Coronary artery (tissue), 2 donors: ENCODE data around the gene PLA2G4D.

Experiments used
- DNase-seq: peaks from one replicate; pipeline ENCODE4 v3.0.0-alpha.2; 2017; ENCODE audit warnings: low spot score
- H3K27ac ChIP-seq, 2 donors: fragments of 200-600 bp; sonication (generic); one replicate each; pipeline ENCODE4 v1.5.1; 2016 to 2019
- H3K4me3 ChIP-seq: fragments of 200-600 bp; sonication (generic); 2 replicates; pipeline ENCODE4 v1.5.1; 2016; ENCODE audit warnings: mild to moderate bottlenecking, moderate library complexity
- TF ChIP-seq, protein P1 (sequence below): fragments of 200-600 bp; sonication (generic); IDR thresholded peaks from one replicate; pipeline ENCODE4 v1.5.1; 2019; ENCODE audit warnings: antibody characterized with exemption

PLA2G4D gene

DNA sequence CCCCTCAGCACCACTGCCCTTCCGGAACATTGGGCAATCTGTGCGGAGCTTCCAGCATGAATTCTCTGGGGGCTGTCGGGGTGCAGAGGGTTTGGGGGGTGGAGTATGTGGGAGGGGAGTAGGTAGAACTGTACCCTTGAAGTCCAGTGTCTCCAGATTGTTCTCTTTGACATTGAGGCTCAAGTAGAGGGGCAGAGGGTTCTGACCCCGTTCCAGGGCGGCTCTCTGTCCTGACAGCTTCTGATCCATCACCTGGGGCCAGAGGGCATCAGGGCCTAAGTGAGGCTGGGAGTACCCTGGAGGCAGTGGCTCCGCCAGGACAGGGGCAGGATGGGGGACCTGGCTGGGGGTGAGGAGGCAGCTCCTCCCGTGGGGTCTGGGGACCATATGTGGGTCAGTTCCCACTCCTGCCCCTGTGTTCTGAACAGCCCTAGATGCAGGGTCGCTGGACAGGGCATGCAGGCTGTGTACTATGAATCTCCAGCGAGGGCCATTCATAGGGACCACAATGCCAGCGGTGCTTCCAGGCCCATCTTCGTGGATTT lies 22.1 kb downstream of the PLA2G4D start:
- H3K4me3 ChIP-seq, result no peak overlapping the region
- no peak overlapping the region for H3K27ac ChIP-seq
- DNase-seq, result peak; percentile 63
- TF ChIP-seq, protein P1, sequence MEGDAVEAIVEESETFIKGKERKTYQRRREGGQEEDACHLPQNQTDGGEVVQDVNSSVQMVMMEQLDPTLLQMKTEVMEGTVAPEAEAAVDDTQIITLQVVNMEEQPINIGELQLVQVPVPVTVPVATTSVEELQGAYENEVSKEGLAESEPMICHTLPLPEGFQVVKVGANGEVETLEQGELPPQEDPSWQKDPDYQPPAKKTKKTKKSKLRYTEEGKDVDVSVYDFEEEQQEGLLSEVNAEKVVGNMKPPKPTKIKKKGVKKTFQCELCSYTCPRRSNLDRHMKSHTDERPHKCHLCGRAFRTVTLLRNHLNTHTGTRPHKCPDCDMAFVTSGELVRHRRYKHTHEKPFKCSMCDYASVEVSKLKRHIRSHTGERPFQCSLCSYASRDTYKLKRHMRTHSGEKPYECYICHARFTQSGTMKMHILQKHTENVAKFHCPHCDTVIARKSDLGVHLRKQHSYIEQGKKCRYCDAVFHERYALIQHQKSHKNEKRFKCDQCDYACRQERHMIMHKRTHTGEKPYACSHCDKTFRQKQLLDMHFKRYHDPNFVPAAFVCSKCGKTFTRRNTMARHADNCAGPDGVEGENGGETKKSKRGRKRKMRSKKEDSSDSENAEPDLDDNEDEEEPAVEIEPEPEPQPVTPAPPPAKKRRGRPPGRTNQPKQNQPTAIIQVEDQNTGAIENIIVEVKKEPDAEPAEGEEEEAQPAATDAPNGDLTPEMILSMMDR, result no peak

DNA sequence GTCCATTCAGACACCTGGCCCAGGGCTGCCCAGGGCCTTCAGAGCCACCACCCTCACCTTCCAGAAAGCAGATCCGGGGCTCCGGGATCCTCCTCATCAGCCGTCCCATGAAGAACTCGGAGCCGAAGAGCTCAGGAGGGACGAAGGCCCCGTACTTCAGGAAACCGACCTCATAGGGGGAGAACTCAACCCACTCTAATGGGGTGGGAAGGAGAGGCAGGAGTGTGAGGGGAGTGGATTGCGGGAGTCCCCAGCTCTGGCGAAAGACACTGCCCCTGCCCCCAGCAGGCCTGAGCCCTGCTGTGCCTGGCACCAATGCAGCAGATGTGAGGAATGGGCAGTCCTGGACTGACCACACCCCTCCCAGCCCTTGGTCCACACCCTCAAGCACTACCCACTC lies 22.6 kb downstream of the PLA2G4D start:
- TF ChIP-seq, protein P1, result no peak
- peak; percentile 36 for DNase-seq
- H3K4me3 ChIP-seq, result no peak overlapping the region
- no peak overlapping the region for H3K27ac ChIP-seq

DNA sequence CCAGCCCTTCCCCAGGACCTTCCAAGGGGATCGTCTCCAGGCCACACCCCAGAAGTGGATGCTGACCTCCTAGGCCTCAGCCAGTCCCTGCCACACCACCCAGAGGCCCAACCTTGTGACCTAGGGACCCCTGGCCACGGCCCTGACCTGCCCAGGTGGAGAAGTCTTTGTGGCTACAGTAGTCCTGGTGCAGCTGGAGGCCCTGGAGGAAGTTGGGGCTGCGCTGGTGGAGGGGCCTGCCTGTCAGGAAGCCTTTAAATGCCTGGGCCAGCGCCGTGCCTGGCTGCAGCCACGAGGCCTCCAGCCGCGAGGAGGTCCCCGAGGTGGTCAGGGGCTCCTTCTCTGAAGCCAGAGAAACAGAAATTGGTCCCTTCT lies 23.4 kb downstream of the PLA2G4D start:
- no peak overlapping the region for H3K27ac ChIP-seq
- no peak overlapping the region for H3K4me3 ChIP-seq
- DNase-seq, result peak; percentile 41
- TF ChIP-seq, protein P1, result no peak

DNA sequence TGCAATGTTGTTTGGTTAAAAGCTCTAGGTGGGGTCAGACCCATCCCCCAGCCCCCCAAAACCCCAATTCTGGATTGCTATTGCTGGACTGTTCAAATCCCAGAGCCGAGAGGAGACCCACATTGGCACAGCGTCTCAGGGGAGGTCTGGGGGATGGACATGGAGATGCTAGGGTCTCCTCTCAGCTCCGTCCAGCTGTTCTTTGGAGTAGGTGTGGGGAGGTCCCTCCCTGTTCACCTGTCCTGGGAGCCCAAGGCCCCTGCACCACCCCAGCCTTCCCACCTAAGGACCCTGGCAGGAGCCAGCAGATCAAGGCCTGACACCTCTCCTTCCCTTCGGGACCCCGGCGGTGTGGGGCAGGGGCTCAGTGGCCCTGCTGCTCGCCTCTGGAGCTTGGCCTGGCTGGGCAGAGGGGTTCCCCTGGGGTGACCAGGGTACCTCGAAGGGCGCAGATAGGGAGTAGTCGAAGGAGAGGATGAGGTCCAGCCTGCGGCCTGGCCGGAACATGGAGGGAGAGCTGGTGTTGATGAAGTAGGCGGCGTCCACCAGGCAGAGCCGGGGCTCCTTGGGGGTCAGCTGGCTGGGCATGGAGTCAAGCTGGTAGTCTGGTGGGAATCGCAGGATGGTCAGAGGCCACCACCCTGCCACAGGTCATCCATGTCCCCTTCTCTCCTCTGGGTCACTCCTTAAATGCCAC lies 23.9 kb downstream of the PLA2G4D start:
- TF ChIP-seq, protein P1, result no peak
- peak; percentile 47 for DNase-seq
- H3K27ac ChIP-seq, result no peak overlapping the region
- H3K4me3 ChIP-seq, result no peak overlapping the region

DNA sequence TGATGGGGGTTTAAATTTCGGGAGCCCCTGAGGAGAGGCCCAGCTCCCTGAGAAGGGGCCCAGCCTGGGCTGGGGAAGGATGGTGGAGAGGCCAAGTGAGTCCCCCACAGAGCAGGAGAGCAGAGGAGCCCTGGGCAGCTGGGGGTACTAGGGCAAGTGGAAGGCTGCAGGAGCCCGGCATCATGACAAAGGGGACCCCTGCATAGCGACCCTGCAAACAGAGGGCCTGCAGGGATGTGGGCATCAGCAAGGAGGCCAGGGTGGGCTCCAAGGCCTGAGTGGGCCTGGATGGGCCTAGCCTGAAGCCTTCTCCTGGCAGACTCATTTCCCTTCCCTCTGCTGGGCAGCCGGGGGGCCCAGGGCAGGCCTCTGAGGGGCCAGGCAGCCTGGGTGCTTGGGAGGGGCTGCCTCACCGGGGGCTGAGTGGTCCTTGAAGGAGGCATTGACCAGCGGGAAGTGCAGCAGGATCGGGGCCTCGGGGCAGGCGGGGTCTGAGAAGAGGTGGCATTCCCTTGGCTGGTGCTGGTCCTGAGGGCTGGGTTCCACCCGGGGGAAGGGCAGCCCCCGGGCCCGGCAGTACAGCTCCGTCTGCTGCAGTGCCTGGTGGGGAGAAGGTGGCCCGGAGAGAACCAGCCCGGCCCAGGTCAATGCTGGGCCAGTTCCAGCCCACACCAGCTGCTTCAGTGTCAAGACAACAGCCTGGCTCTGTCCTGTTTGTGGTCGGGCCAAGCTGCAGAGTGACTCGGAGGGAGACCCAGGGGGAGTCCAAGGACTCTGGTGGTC lies 24.7 kb downstream of the PLA2G4D start:
- no peak overlapping the region for H3K27ac ChIP-seq
- DNase-seq, result peak; percentile 57
- TF ChIP-seq, protein P1, result no peak
- no peak overlapping the region for H3K4me3 ChIP-seq

DNA sequence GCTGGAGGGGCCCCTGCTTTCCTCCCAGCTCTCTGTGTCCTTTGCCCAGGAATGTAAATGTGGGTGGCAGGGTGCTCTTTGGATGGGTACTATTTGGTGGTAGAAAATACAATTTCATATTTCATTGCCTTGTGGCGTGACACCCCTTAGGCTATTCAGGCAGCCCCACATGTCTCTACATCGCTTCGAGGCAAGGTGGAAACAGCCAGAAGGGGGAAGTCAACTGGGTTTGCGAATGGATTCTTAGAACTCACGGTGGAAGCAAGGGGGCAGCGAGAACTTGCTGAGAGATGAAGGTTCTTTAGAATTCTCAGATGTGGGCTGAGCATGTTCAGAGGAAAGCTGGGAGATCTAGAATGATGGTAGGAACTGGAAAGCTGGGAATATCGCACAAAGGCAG lies 25.3 kb downstream of the PLA2G4D start:
- no peak for DNase-seq
- TF ChIP-seq, protein P1, result no peak
- Histone ChIP-seq H3K27ac (no peak overlapping the region), H3K4me3 (no peak overlapping the region)
